NT2/D1 (cell line): Measurements from ENCODE around the gene CCDC87.

Source experiments
- DNase-seq: peaks from one replicate; pipeline ENCODE4 v3.0.0-alpha.2; 2011; ENCODE audit warnings: low read depth, low spot score
- H3K27me3 ChIP-seq: 2 replicates; pipeline ENCODE4 v1.6.0; 2011; ENCODE audit warnings: mild to moderate bottlenecking; ENCODE audit not compliant: insufficient read length, insufficient read depth
- H3K36me3 ChIP-seq: 2 replicates; pipeline ENCODE4 v1.6.1; 2011; ENCODE audit warnings: mild to moderate bottlenecking, low read length, mixed read lengths; ENCODE audit not compliant: insufficient read depth, insufficient read length
- H3K4me1 ChIP-seq: 2 replicates; pipeline ENCODE4 v1.5.1; 2011; ENCODE audit not compliant: insufficient read depth, insufficient read length
- H3K4me3 ChIP-seq: 2 replicates; pipeline ENCODE4 v1.5.1; 2011; ENCODE audit warnings: low read depth; ENCODE audit not compliant: insufficient read length
- H3K9ac ChIP-seq: 2 replicates; pipeline ENCODE4 v1.6.0; 2011; ENCODE audit warnings: low read depth; ENCODE audit not compliant: insufficient read length
- H3K9me3 ChIP-seq: 2 replicates; pipeline ENCODE4 v1.5.1; 2011; ENCODE audit warnings: mild to moderate bottlenecking, low read length; ENCODE audit not compliant: insufficient read depth
- SUZ12 ChIP-seq: IDR thresholded peaks from 2 replicates; pipeline ENCODE4 v1.6.1; 2011; ENCODE audit not compliant: insufficient read length, insufficient read depth; ENCODE audit errors: extremely low read depth
- YY1 ChIP-seq: IDR thresholded peaks from 2 replicates; pipeline ENCODE4 v1.6.1; 2011; ENCODE audit not compliant: insufficient read length, insufficient read depth
- ZNF274 ChIP-seq: IDR thresholded peaks from 2 replicates; pipeline ENCODE4 v1.6.1; 2011; ENCODE audit warnings: mild to moderate bottlenecking, low read depth, low read length

The CCDC87 gene

DNA sequence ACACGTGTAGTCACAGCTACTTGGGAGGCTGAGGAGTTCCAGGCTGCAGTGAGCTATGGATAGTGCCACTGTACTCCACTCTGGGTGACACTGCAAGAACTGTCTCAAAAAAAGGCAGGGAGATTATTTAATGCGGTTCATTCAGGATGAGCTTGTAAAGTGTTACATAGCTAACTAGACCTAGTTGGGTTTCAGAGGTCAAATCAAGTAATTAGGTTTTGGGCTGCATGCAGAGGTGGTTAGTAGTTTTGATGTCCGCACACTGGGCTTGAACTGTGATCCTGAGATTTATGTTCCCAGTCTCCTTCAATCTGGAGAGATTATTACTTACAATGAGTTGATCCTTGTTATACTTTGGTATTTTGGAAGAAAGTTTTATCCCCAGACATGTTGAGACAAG, 43.5 kb upstream of the CCDC87 start:
- peaks cover 72% of the 10 kb centered on the region for H3K36me3 ChIP-seq
- DNase-seq = no peak
- H3K9me3 ChIP-seq = no peaks in the 10 kb centered on the region
- H3K4me3 ChIP-seq = no peak overlapping the region
- no peaks in the 10 kb centered on the region for H3K27me3 ChIP-seq
- no peak for TF ChIP-seq SUZ12
- TF ChIP-seq YY1 = no peak
- TF ChIP-seq ZNF274 = no peak
- H3K4me1 ChIP-seq = peaks cover 4% of the 10 kb centered on the region
- H3K9ac ChIP-seq = no peak overlapping the region

DNA sequence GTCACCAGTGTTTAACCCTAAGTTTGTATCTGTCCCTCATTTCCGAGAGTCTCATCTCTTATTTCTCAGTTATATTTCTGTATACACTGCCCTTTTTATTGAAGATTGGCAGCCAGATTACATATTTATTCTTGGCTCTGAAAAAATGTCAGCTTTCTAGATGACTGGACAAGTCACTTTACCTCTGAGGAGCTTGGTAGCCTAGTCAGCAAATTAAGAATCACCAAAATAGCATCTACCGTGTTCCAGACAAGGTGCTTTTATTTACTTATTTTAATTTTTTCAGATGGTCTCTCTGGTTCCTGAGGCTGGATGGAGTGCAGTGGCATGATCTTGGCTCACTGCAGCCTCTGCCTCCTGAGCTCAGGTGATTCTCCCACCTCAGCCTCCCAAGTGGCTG, 40.1 kb upstream of the CCDC87 start:
- no peak overlapping the region for H3K9ac ChIP-seq
- no peaks in the 10 kb centered on the region for H3K4me1 ChIP-seq
- no peaks in the 10 kb centered on the region for H3K9me3 ChIP-seq
- TF ChIP-seq YY1 = no peak
- TF ChIP-seq SUZ12 = no peak
- no peak for TF ChIP-seq ZNF274
- DNase-seq = no peak
- no peak overlapping the region for H3K4me3 ChIP-seq
- H3K36me3 ChIP-seq = peaks cover 75% of the 10 kb centered on the region
- H3K27me3 ChIP-seq = no peaks in the 10 kb centered on the region

DNA sequence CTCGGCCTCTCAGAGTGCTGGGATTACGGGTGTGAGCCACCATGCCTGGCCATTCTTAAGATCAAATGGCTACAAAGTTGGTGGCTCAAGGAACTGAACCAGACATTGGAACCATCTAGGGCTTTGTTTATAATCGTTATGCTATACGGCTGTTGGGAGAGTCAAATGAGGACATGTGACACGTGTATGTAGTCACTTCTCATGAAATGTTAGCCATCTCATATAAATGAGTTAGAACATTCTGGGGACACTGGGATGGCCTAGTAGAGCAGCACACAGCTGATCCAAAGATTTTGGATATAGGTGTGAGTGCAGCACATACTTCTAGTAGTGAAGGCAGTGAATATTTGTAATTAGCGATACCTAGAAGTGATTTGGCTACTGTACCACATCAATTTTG, 39.0 kb upstream of the CCDC87 start:
- Histone ChIP-seq H3K27me3 (no peaks in the 10 kb centered on the region), H3K36me3 (peaks cover 86% of the 10 kb centered on the region), H3K9me3 (no peaks in the 10 kb centered on the region), H3K4me3 (no peak overlapping the region), H3K4me1 (no peaks in the 10 kb centered on the region), H3K9ac (no peak overlapping the region)
- TF ChIP-seq YY1 (no peak), SUZ12 (no peak), ZNF274 (no peak)
- no peak for DNase-seq

DNA sequence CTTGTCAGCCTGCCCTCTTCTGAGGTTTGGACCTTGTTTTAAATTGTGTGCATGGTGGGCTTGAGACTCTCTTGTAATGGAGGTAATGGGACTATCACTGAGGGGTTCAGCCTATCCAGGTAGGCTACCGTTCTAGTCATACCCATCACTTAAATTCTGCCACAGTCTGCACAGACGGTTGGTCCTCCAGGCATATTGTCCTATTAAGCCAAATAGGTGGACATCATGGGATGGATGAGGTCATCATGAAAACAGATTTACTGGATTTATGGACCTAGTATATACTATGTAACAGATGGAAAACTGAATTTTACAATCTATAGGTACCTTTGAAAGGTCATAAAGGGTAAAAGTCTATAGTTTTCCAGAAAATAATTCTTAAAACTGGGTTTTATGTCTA, 36.5 kb upstream of the CCDC87 start:
- no peak overlapping the region for H3K9ac ChIP-seq
- H3K4me1 ChIP-seq = peaks cover 4% of the 10 kb centered on the region
- no peaks in the 10 kb centered on the region for H3K27me3 ChIP-seq
- DNase-seq = no peak
- peaks cover 93% of the 10 kb centered on the region for H3K36me3 ChIP-seq
- H3K4me3 ChIP-seq = no peak overlapping the region
- TF ChIP-seq SUZ12 (no peak), YY1 (no peak), ZNF274 (no peak)
- no peaks in the 10 kb centered on the region for H3K9me3 ChIP-seq

DNA sequence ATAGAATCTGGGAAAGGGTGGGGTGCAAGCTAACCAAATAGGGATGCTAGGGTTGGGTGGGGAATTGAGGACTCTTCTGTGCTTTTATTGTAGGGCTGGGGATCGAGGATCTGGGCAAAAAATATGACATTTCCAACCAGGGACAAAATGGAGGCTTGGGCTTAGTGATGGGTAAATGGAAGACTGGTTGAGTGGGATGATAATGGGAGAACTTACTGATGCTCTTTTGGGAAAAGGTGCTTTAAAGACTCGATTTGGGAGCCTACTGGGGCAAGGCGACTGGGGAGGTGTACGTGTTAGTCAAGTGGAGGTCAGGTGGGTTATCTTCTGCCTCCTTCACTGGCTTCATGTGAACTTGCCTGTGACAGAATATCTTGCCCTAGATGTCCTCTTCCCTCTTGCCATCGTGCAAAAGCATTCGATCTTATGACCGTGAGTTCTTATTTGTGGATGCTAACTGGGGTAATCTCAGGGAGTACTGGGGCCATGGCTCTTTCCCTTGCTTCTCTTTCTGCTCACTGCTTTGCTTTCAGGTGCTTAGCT, 35.3 kb upstream of the CCDC87 start:
- TF ChIP-seq SUZ12 = no peak
- no peak for TF ChIP-seq ZNF274
- no peak for TF ChIP-seq YY1
- DNase-seq = no peak
- Histone ChIP-seq H3K4me3 (no peak overlapping the region), H3K36me3 (peaks cover 96% of the 10 kb centered on the region), H3K27me3 (no peaks in the 10 kb centered on the region), H3K9me3 (no peaks in the 10 kb centered on the region), H3K4me1 (peaks cover 4% of the 10 kb centered on the region), H3K9ac (no peak overlapping the region)

DNA sequence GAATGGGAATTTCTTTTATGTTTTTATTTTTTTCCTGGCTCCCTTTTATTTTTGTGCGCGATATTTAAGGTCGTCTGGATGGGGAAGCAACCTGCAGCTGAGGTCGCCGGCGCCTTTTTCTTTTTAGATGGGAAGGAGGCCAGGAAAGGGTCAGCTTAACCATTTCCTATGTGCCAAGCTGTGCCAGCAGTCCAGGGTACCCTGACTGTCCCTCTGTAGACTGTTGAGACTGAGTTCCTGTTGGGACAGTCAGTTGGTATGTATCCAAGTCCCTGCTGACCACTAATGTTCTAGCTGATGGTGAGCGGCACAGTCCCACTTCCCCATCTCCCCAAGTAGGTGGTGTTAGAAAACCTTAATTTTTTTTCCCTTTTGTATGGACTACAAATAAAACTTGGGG, 34.1 kb upstream of the CCDC87 start:
- Histone ChIP-seq H3K36me3 (peaks cover 95% of the 10 kb centered on the region), H3K9ac (no peak overlapping the region), H3K9me3 (no peaks in the 10 kb centered on the region), H3K4me3 (no peak overlapping the region), H3K4me1 (peaks cover 4% of the 10 kb centered on the region), H3K27me3 (no peaks in the 10 kb centered on the region)
- TF ChIP-seq SUZ12 (no peak), YY1 (no peak), ZNF274 (no peak)
- DNase-seq = no peak

DNA sequence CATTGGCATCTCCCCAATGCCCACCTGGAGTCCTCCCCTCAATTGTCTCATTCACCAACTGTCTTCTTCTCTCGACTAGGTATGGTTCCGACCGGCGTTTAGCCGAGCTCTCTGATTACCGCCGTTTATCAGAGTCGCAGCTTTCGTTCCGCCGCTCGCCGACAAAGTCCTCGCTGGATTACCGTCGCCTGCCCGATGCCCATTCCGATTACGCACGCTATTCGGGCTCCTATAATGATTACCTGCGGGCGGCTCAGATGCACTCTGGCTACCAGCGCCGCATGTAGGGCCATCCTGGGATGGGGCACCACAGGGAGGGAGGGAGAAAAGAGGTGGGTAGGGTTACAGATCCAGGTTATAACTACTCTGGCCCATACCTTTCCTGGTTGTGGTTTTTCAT, 33.5 kb upstream of the CCDC87 start:
- H3K4me3 ChIP-seq = no peak overlapping the region
- H3K4me1 ChIP-seq = peaks cover 4% of the 10 kb centered on the region
- no peak for TF ChIP-seq ZNF274
- TF ChIP-seq YY1 = no peak
- no peak for TF ChIP-seq SUZ12
- DNase-seq = no peak
- H3K36me3 ChIP-seq = peaks cover 96% of the 10 kb centered on the region
- no peak overlapping the region for H3K9ac ChIP-seq
- no peaks in the 10 kb centered on the region for H3K27me3 ChIP-seq
- no peaks in the 10 kb centered on the region for H3K9me3 ChIP-seq

DNA sequence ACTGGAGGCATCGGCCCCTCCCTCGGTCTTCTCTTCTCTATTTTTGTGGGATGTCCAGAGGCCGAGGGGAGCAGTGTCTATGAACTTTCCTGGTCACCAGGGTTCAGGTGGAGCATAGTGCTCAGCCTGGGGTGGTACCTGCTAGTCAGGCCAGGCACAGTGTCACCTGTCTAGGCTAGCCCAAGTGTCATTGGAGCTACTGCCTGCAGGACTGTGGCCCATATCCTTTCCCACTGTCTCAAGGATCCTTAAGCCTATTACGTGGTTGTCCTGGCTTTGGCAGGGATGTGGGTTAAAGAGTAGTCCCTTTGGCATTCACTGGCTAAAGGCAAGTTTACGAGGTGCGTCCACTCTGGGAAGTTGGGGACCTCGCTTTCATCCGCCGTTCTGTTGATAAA, 32.9 kb upstream of the CCDC87 start:
- Histone ChIP-seq H3K9ac (no peak overlapping the region), H3K36me3 (peaks cover 99% of the 10 kb centered on the region), H3K9me3 (no peaks in the 10 kb centered on the region), H3K4me1 (peaks cover 4% of the 10 kb centered on the region), H3K27me3 (no peaks in the 10 kb centered on the region), H3K4me3 (no peak overlapping the region)
- no peak for DNase-seq
- no peak for TF ChIP-seq YY1
- no peak for TF ChIP-seq ZNF274
- no peak for TF ChIP-seq SUZ12
